AG10803 (cell line): Measurements from ENCODE around the gene CD244.
"Not testable (repeated sequence)": the region's sequence is repeated elsewhere in the genome, so short reads cannot be mapped to it uniquely, and the experiment has no call there.

Source experiments
- DNase-seq: peaks from one replicate; pipeline ENCODE4 v3.0.0; 2010; ENCODE audit warnings: low read depth
- H3K4me3 ChIP-seq: 2 replicates; pipeline ENCODE4 v1.5.1; 2011; ENCODE audit warnings: mild to moderate bottlenecking, low read length, control low read depth
- TF ChIP-seq, protein P1 (sequence below): conservative IDR thresholded peaks from 2 replicates; pipeline ENCODE4 v1.5.1; 2011; ENCODE audit warnings: mild to moderate bottlenecking, low read length, control low read depth, inconsistent platforms

CD244 gene

GRCh38 chr1:160885042-160885441, 22.4 kb upstream of the CD244 start, which contains the start of gene ITLN1:
ITLN1 (minus strand) TSS chr1:160885180; CDS start chr1:160884877, 303 bp downstream.
- TF ChIP-seq, protein P1, sequence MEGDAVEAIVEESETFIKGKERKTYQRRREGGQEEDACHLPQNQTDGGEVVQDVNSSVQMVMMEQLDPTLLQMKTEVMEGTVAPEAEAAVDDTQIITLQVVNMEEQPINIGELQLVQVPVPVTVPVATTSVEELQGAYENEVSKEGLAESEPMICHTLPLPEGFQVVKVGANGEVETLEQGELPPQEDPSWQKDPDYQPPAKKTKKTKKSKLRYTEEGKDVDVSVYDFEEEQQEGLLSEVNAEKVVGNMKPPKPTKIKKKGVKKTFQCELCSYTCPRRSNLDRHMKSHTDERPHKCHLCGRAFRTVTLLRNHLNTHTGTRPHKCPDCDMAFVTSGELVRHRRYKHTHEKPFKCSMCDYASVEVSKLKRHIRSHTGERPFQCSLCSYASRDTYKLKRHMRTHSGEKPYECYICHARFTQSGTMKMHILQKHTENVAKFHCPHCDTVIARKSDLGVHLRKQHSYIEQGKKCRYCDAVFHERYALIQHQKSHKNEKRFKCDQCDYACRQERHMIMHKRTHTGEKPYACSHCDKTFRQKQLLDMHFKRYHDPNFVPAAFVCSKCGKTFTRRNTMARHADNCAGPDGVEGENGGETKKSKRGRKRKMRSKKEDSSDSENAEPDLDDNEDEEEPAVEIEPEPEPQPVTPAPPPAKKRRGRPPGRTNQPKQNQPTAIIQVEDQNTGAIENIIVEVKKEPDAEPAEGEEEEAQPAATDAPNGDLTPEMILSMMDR = no peak
- no peak for DNase-seq
- H3K4me3 ChIP-seq = no peak within 1 kb of the TSS

GRCh38 chr1:160884579-160884978, 21.9 kb upstream of the CD244 start:
- no peak overlapping the region for H3K4me3 ChIP-seq
- TF ChIP-seq, protein P1 = no peak
- no peak for DNase-seq

DNA sequence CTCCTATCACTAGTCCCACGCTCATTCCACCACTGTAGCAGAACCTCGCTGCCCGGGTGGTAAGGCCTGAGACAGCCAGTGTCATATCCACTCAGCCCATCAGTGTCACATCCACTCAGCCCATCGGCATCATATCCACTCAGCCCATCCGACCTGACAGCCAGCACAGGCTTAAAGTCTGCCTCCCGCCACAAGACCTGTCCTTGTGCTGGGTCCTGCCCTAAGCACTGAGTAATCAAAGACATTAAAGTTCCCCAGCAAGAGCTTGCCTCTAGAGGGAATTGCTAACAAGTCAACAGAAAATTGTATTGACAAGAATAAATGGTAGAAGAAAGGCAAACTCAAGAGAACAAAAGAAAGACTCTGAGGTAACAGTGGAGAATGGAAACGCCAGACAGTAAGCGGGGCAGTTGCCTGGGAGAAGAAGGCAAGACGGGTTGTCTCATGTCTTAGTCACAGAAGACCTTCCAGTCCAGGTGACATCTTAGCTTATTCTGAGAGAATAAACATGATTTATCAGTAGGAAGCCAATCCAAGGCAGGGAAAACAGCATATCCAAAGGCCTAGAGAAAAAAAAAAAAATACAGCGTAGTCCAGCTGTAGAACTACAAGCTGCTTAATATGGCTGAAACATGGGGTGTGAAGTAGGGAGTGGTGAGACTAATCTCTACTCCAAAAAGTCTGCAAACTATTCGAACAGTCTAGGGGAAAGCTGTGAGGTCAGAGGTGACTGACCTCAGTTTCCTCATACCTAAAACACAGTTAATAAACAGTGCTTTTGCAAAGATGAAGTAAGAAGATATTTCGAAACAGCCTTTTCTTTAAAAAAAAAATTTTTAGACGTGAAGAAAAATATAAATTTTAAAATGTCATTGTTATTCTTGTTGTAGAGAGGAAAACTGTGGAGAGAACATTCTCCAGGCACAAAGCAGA, 21.2 kb upstream of the CD244 start:
- DNase-seq = no peak
- H3K4me3 ChIP-seq = no peak overlapping the region
- TF ChIP-seq, protein P1 = no peak

DNA sequence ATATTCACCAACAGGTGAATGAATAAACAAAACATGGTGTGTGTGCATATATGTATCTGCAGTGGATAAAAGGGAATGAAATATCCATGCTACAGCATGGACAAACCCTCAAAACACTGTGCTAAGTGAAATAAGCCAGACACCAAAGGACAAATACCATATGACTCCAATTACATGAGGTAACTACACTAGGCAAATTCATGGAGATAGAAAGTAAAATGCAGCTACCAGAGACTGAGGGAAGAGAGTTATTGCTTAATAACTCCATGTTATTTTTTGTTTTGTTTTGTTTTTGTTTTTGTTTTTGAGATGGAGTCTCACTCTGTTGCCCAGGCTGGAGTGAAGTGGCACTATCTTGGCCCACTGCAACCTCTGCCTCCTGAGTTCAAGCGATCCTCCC, 19.9 kb upstream of the CD244 start:
- TF ChIP-seq, protein P1 = no peak
- no peak for DNase-seq
- H3K4me3 ChIP-seq = no peak overlapping the region

DNA sequence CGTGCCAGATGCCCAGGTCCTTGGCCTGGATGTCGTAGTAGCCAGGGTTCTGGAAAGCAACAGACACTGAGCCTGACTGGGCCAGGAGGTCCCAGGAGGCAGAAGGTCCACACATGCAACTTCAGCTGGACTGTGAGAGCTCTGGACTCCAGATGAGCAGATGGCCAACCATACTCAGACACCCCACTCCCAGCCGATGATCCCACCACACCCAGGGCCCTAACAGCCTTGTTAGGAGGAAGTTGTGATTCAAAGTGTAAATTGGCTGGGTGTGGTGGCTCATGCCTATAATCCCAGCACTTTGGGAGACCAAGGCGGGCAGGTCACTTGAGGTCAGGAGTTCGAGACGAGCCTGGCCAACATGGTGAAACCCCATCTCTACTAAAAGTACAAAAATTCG, 18.6 kb upstream of the CD244 start:
- not testable (repeated sequence) for H3K4me3 ChIP-seq, DNase-seq

- DNase-seq = no peak
- no peak overlapping the region for H3K4me3 ChIP-seq
- TF ChIP-seq, protein P1 = no peak
Measured at GRCh38 chr1:160880216-160880615, 17.5 kb upstream of the CD244 start.

- no peak for DNase-seq
- TF ChIP-seq, protein P1 = no peak
- H3K4me3 ChIP-seq = no peak overlapping the region
Measured at GRCh38 chr1:160879056-160879455, 16.4 kb upstream of the CD244 start.
